Measurements from ENCODE around the gene SH2D7. TPM values are rescaled to one million over a fixed set of nuclear protein-coding genes. Genes with fewer than 3 reads are reported as not detected.

Gene SH2D7
- polyA plus RNA-seq, 1 donor from 2014 or later = not detected

- H3K79me2 ChIP-seq (replicated peaks; ENCODE audit: insufficient read depth, low read length) = no peaks in the 10 kb centered on the region
- no peaks in the 10 kb centered on the region for H3K9me3 ChIP-seq (ENCODE audit: low read length)
- no peak overlapping the region for H3K4me2 ChIP-seq (ENCODE audit: low read length)
- H3K27me3 ChIP-seq (ENCODE audit: insufficient read depth, low read depth, low read length) = no peaks in the 10 kb centered on the region
- H2AFZ ChIP-seq (ENCODE audit: low read depth, low read length) = no peak overlapping the region
- H3K9me2 ChIP-seq (ENCODE audit: insufficient read depth, low read length) = no peaks in the 10 kb centered on the region
- no peak overlapping the region for H3K27ac ChIP-seq (ENCODE audit: low read length)
- H3K4me3 ChIP-seq (ENCODE audit: low read length) = no peak overlapping the region
- no peaks in the 10 kb centered on the region for H4K20me1 ChIP-seq (ENCODE audit: insufficient read depth)
- H3F3A ChIP-seq (ENCODE audit: insufficient read depth, low read length, poor library complexity, severe bottlenecking) = no peaks in the 10 kb centered on the region
- TF ChIP-seq SMC3 (conservative IDR thresholded peaks at IDR 0.05; ENCODE audit: poor library complexity) (peak; percentile 79), TAF1 (IDR thresholded peaks at IDR 0.05; ENCODE audit: low read depth) (no peak), RAD21 (conservative IDR thresholded peaks at IDR 0.05) (peak; percentile 67)
- TF ChIP-seq, protein P1, sequence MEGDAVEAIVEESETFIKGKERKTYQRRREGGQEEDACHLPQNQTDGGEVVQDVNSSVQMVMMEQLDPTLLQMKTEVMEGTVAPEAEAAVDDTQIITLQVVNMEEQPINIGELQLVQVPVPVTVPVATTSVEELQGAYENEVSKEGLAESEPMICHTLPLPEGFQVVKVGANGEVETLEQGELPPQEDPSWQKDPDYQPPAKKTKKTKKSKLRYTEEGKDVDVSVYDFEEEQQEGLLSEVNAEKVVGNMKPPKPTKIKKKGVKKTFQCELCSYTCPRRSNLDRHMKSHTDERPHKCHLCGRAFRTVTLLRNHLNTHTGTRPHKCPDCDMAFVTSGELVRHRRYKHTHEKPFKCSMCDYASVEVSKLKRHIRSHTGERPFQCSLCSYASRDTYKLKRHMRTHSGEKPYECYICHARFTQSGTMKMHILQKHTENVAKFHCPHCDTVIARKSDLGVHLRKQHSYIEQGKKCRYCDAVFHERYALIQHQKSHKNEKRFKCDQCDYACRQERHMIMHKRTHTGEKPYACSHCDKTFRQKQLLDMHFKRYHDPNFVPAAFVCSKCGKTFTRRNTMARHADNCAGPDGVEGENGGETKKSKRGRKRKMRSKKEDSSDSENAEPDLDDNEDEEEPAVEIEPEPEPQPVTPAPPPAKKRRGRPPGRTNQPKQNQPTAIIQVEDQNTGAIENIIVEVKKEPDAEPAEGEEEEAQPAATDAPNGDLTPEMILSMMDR (IDR thresholded peaks at IDR 0.05; ENCODE audit: poor library complexity, severe bottlenecking) = peak; percentile 70
- H3K36me3 ChIP-seq (ENCODE audit: insufficient read depth, low read length) = no peaks in the 10 kb centered on the region
- no peak overlapping the region for H3K9ac ChIP-seq (ENCODE audit: low read length)
Measured at GRCh38 chr15:78108300-78109084, 16.1 kb downstream of the SH2D7 start.

GRCh38 chr15:78109156-78109555 lies 16.8 kb downstream of the SH2D7 start:
- H3K9me2 ChIP-seq (ENCODE audit: insufficient read depth, low read length) = no peaks in the 10 kb centered on the region

More at GRCh38 chr15:78109156-78109555, 16.8 kb downstream of the SH2D7 start:
- no peak overlapping the region for H3K27ac ChIP-seq (ENCODE audit: low read length)
- no peaks in the 10 kb centered on the region for H4K20me1 ChIP-seq (ENCODE audit: insufficient read depth)
- no peak overlapping the region for H2AFZ ChIP-seq (ENCODE audit: low read depth, low read length)
- no peaks in the 10 kb centered on the region for H3F3A ChIP-seq (ENCODE audit: insufficient read depth, low read length, poor library complexity, severe bottlenecking)
- H3K4me3 ChIP-seq (ENCODE audit: low read length) = no peak overlapping the region
- TF ChIP-seq EP300 (conservative IDR thresholded peaks at IDR 0.05; ENCODE audit: poor library complexity, severe bottlenecking) (no peak), EZH2 (IDR thresholded peaks at IDR 0.05; ENCODE audit: borderline replicate concordance, insufficient read depth, low read length, poor library complexity, severe bottlenecking) (no peak), REST (IDR thresholded peaks at IDR 0.05; ENCODE audit: borderline replicate concordance) (no peak), MXI1 (conservative IDR thresholded peaks at IDR 0.05; ENCODE audit: poor library complexity, severe bottlenecking) (no peak), POLR2AphosphoS5 (IDR thresholded peaks at IDR 0.05) (no peak), SMC3 (conservative IDR thresholded peaks at IDR 0.05; ENCODE audit: poor library complexity) (no peak), TAF1 (IDR thresholded peaks at IDR 0.05; ENCODE audit: low read depth) (no peak), RAD21 (conservative IDR thresholded peaks at IDR 0.05) (no peak)
- TF ChIP-seq, protein P1 (IDR thresholded peaks at IDR 0.05; ENCODE audit: poor library complexity, severe bottlenecking) = no peak
- H3K79me2 ChIP-seq (replicated peaks; ENCODE audit: insufficient read depth, low read length) = no peaks in the 10 kb centered on the region
- H3K4me2 ChIP-seq (ENCODE audit: low read length) = no peak overlapping the region
- no peaks in the 10 kb centered on the region for H3K36me3 ChIP-seq (ENCODE audit: insufficient read depth, low read length)
- no peaks in the 10 kb centered on the region for H3K27me3 ChIP-seq (ENCODE audit: insufficient read depth, low read depth, low read length)
- no peaks in the 10 kb centered on the region for H3K9me3 ChIP-seq (ENCODE audit: low read length)
- no peak overlapping the region for H3K9ac ChIP-seq (ENCODE audit: low read length)

Data from neural cell (in vitro differentiated cells).